ENCODE measurements around the gene C9orf85. TPM values are rescaled to one million over a fixed set of nuclear protein-coding genes. Genes with fewer than 3 reads are reported as not detected.
"Not testable (repeated sequence)": the region's sequence is repeated elsewhere in the genome, so short reads cannot be mapped to it uniquely, and the experiment has no call there.

The C9orf85 gene
- total and polyA plus RNA-seq, 9 donors, result 19.5 to 25.0 (median 20.9) TPM

DNA sequence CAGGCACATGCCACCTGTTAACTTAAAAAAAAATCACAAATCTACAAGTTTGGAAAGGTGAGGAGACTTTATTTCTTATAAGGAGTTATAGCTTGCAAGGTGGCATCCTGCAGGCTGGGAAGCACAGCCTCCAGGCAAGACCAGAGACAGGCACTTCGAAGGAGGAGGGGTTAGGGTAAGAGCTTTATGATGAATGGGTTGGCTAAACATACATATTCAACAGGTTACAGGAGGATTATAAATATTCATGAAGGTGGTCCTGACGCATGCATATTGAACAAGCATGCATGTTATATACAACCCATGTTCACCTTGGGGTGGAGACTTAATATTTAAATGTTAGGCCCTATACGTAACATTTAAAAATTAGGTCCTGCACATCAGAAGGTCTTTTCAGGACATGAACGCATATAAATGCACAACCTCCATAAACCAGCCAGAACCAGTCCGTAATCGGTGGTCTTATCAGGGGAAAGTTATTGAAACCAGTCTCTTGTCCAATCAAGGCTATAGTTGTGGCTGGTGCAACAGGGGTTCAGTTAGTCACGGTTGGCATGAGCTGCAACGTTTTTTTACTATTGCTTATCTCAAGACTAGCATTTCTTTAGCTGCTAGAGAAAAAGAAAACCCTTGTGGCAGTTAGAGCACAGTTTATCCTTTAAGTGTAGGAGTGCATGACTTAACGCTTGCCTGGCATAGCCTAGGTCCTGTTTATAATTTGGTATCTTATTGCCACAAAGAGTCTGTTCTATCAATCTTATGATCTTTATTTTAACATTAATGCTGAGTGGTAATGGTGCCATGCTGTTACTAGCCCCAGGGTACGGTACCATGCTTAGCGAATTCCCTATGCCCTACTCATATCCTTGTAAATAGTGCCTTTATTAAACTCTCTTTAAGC, 76.3 kb downstream of the C9orf85 start:
- WGBS (ENCODE audit: insufficient coverage), result no CpG with 5 or more reads among the region's 11 CpGs
- H3K4me1 ChIP-seq (ENCODE audit: control insufficient read depth, insufficient read depth, low read length), result peaks cover 16% of the 10 kb centered on the region
- H3K4me3 ChIP-seq (ENCODE audit: low read length), result no peak overlapping the region
- no peaks in the 10 kb centered on the region for H3K27me3 ChIP-seq (ENCODE audit: control insufficient read depth, insufficient read depth, low read length)
- no peak for DNase-seq
- H3K27ac ChIP-seq (ENCODE audit: low read length), result no peak overlapping the region
- H3K36me3 ChIP-seq (ENCODE audit: control insufficient read depth, insufficient read depth, low read length), result no peaks in the 10 kb centered on the region
- H3K9me3 ChIP-seq (replicated peaks; ENCODE audit: control insufficient read depth, low read depth, low read length), result no peaks in the 10 kb centered on the region

DNA sequence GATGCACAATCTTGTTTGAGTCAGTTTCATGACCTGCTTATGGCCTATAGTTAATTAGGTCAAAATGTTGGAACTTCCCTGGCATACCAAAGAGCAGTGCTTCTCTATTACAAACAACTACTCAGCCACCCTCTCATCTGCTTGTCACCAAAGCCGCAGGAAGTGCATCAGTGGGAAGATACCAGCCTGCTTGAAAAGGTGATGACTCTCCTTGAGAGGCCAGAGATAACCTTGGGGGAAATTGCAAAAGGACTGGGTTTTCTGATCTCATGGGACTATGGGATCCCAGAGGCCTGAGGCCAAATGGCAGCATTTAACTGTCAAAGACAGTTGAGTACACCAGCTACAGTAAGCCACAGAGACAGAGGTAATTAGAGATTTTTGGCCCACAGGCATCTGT, 79.0 kb downstream of the C9orf85 start:
- Histone ChIP-seq H3K36me3 (ENCODE audit: control insufficient read depth, insufficient read depth, low read length) (no peaks in the 10 kb centered on the region), H3K4me1 (ENCODE audit: control insufficient read depth, insufficient read depth, low read length) (peaks cover 7% of the 10 kb centered on the region), H3K4me3 (ENCODE audit: low read length) (no peak overlapping the region), H3K27me3 (ENCODE audit: control insufficient read depth, insufficient read depth, low read length) (no peaks in the 10 kb centered on the region), H3K9me3 (replicated peaks; ENCODE audit: control insufficient read depth, low read depth, low read length) (no peaks in the 10 kb centered on the region), H3K27ac (ENCODE audit: low read length) (no peak overlapping the region)
- DNase-seq, result no peak
- WGBS (ENCODE audit: insufficient coverage), result no CpG with 5 or more reads among the region's 1 CpG

DNA sequence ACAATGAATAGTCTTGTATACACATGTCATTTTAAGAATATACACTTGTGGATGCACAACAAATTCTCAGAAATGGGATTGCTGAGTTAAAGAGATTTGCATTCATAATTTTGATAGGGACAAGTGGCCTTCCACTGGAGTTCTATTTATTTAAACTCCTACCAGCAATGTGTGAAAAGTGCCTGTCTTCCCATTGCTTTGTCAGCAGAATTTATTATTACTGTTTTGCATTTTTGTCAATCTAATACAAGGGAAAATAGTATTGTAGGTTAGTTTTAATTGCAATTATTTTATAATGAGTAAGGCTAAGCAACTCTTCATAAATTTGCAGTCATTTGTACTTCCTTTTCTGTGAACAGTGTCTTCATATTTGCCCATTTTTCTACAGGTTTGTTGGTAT, 94.0 kb downstream of the C9orf85 start:
- no peak overlapping the region for H3K4me3 ChIP-seq (ENCODE audit: low read length)
- DNase-seq, result no peak
- no peaks in the 10 kb centered on the region for H3K27me3 ChIP-seq (ENCODE audit: control insufficient read depth, insufficient read depth, low read length)
- no peaks in the 10 kb centered on the region for H3K36me3 ChIP-seq (ENCODE audit: control insufficient read depth, insufficient read depth, low read length)
- no peak overlapping the region for H3K27ac ChIP-seq (ENCODE audit: low read length)
- peaks cover 5% of the 10 kb centered on the region for H3K9me3 ChIP-seq (replicated peaks; ENCODE audit: control insufficient read depth, low read depth, low read length)
- no peaks in the 10 kb centered on the region for H3K4me1 ChIP-seq (ENCODE audit: control insufficient read depth, insufficient read depth, low read length)

DNA sequence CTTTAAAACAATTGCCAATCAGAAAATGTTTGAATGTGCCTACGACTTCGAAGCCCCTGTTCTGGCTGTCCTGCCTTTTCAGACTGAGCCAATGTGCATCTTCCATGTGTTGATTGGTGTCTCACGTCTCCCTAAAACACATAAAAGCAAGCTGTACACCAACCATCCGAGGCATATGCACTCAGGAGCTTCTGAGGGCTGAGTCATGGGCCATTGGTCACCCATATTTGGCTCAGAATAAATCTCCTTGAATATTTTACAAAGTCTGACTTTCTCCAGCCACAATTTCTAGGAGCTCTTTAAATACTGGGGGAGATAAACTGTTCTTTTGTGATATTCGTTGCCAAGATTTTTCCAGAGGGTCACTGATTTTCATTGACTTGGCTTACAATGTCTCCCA, 95.1 kb downstream of the C9orf85 start:
- no peaks in the 10 kb centered on the region for H3K36me3 ChIP-seq (ENCODE audit: control insufficient read depth, insufficient read depth, low read length)
- DNase-seq, result no peak
- no peak overlapping the region for H3K27ac ChIP-seq (ENCODE audit: low read length)
- no peaks in the 10 kb centered on the region for H3K4me1 ChIP-seq (ENCODE audit: control insufficient read depth, insufficient read depth, low read length)
- no peak overlapping the region for H3K4me3 ChIP-seq (ENCODE audit: low read length)
- no peaks in the 10 kb centered on the region for H3K9me3 ChIP-seq (replicated peaks; ENCODE audit: control insufficient read depth, low read depth, low read length)
- 90% methylated on average over 3 of the region's 5 CpGs for WGBS (ENCODE audit: insufficient coverage)
- H3K27me3 ChIP-seq (ENCODE audit: control insufficient read depth, insufficient read depth, low read length), result no peaks in the 10 kb centered on the region

DNA sequence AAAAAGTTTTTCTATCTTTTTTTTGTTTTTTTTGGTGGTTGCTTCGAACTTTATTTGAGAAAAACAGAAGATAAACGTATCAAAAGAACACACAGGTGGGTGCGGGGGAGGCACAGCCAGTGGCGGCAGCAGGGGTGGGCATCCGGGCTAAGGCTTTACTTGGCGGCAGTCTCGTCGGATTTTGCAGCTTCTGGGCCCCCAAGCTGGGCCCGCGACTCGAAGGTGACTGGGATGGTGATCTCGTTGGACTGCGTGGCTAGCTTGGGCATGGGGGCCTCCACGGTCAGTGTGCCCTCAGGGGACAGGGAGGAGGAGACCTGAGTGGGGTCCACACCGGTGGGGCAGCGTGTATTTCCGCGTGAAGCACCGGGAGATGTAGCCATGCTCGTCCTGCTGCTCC, 96.3 kb downstream of the C9orf85 start:
- WGBS (ENCODE audit: insufficient coverage), result 95% methylated on average over 10 of the region's 20 CpGs
- not testable (repeated sequence) for H3K4me1 ChIP-seq (ENCODE audit: control insufficient read depth, insufficient read depth, low read length)

DNA sequence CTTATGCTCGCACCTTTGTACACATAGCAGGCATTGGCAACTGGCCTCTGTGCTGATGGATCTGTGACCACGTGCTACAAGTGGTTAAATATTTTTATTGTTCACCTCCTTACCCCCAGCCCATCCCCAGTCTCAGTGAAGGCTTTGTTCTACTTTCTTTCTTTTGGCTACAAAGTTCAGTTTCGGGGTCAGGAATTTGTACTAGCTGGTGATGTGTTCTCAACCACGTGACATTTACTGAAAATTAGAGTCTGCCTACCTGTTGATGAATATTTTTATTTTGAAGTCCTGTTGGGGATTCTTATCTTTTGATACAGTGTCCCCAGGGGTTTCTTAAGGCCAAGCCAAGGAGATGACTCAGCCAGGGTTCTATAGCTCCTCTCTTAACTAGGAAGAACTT, 101.2 kb downstream of the C9orf85 start:
- Histone ChIP-seq H3K36me3 (ENCODE audit: control insufficient read depth, insufficient read depth, low read length) (no peaks in the 10 kb centered on the region), H3K27ac (ENCODE audit: low read length) (no peak overlapping the region), H3K4me1 (ENCODE audit: control insufficient read depth, insufficient read depth, low read length) (no peaks in the 10 kb centered on the region), H3K4me3 (ENCODE audit: low read length) (no peak overlapping the region), H3K9me3 (replicated peaks; ENCODE audit: control insufficient read depth, low read depth, low read length) (no peaks in the 10 kb centered on the region), H3K27me3 (ENCODE audit: control insufficient read depth, insufficient read depth, low read length) (no peaks in the 10 kb centered on the region)
- WGBS (ENCODE audit: insufficient coverage), result no CpG with 5 or more reads among the region's 4 CpGs
- DNase-seq, result no peak

More for the DNA sequence above, 96.3 kb downstream of the C9orf85 start:
- not testable (repeated sequence) for H3K27me3 ChIP-seq (ENCODE audit: control insufficient read depth, insufficient read depth, low read length); H3K27ac ChIP-seq (ENCODE audit: low read length); DNase-seq; H3K4me3 ChIP-seq (ENCODE audit: low read length); H3K9me3 ChIP-seq (replicated peaks; ENCODE audit: control insufficient read depth, low read depth, low read length); H3K36me3 ChIP-seq (ENCODE audit: control insufficient read depth, insufficient read depth, low read length)

DNA sequence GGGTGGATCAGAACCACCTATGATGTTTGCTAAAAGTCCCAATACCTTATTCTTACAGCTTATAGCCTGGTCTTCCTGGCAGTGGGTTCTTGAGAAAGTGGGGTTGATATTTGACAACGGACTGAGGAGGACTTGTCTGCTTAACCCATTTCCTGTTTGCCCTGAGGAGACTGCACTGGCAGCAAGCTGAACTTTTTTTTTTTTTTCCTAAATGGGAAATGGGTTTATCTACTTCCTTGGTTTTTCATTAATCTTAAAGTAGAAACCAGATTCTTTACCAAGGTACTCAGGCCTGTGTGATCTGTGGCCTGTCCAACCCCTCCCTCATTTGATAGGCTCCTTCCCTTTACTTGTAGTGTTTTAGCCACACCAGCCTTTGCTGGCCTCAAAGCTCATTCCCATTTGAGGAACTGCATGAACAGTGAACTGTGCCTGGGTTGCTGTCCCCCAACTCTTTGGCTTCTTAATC, 101.9 kb downstream of the C9orf85 start:
- DNase-seq, result no peak
- no CpG with 5 or more reads among the region's 1 CpG for WGBS (ENCODE audit: insufficient coverage)
- no peak overlapping the region for H3K27ac ChIP-seq (ENCODE audit: low read length)
- H3K36me3 ChIP-seq (ENCODE audit: control insufficient read depth, insufficient read depth, low read length), result no peaks in the 10 kb centered on the region
- no peaks in the 10 kb centered on the region for H3K27me3 ChIP-seq (ENCODE audit: control insufficient read depth, insufficient read depth, low read length)
- no peaks in the 10 kb centered on the region for H3K9me3 ChIP-seq (replicated peaks; ENCODE audit: control insufficient read depth, low read depth, low read length)
- H3K4me1 ChIP-seq (ENCODE audit: control insufficient read depth, insufficient read depth, low read length), result no peaks in the 10 kb centered on the region
- H3K4me3 ChIP-seq (ENCODE audit: low read length), result no peak overlapping the region

DNA sequence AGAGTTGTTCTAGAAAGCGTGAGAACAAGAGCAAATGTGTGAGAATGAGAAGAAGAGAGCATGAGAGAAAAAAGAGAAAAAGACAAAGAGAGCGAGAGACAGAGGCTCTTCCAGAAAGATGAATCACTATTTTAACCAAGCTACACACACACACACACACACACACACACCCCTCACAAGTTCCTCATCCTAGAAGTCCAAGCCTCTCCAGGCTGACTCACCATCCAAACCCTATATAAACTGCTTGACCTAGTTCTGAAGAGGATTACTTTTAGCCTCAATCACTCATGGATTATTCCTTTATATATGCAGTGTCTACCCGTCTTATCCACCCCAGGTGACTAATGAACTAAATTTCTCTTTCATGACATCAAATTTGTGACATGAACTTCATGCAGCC, 111.4 kb downstream of the C9orf85 start:
- H3K4me1 ChIP-seq (ENCODE audit: control insufficient read depth, insufficient read depth, low read length), result no peaks in the 10 kb centered on the region
- no peaks in the 10 kb centered on the region for H3K9me3 ChIP-seq (replicated peaks; ENCODE audit: control insufficient read depth, low read depth, low read length)
- H3K27me3 ChIP-seq (ENCODE audit: control insufficient read depth, insufficient read depth, low read length), result no peaks in the 10 kb centered on the region
- H3K4me3 ChIP-seq (ENCODE audit: low read length), result no peak overlapping the region
- 100% methylated on average over 1 of the region's 3 CpGs for WGBS (ENCODE audit: insufficient coverage)
- H3K36me3 ChIP-seq (ENCODE audit: control insufficient read depth, insufficient read depth, low read length), result no peaks in the 10 kb centered on the region
- no peak for DNase-seq
- no peak overlapping the region for H3K27ac ChIP-seq (ENCODE audit: low read length)

Other genes starting within 250 kb of the C9orf85 start
- 19.9 TPM for gene CEMIP2, start 143.1 kb upstream of the C9orf85 start, total RNA-seq
- 10 to 100 TPM; 20.1 to 44.6 (median 27.0) TPM for gene CEMIP2, start 143.1 kb upstream of the C9orf85 start, polyA plus RNA-seq (ENCODE audit: insufficient read depth in 1 of 8, insufficient read length in 8 of 8, low replicate concordance in 1 of 8)
- gene ABHD17B, start 446 bp upstream of the C9orf85 start, total RNA-seq, result 28.7 TPM
- 10 to 100 TPM; 23.7 to 32.3 (median 26.1) TPM for gene ABHD17B, start 446 bp upstream of the C9orf85 start, polyA plus RNA-seq (ENCODE audit: insufficient read depth in 1 of 8, insufficient read length in 8 of 8, low replicate concordance in 1 of 8)
- gene C9orf57, start 149.0 kb downstream of the C9orf85 start, total RNA-seq, result not detected
- not detected for gene C9orf57, start 149.0 kb downstream of the C9orf85 start, polyA plus RNA-seq (ENCODE audit: insufficient read depth in 1 of 8, insufficient read length in 8 of 8, low replicate concordance in 1 of 8)
- 0.49 TPM for gene GDA, start 237.8 kb downstream of the C9orf85 start, total RNA-seq
- 1 to 10 TPM in 2 of 8 donors, under 1 TPM in 6; 0.16 to 6.1 (median 0.25) TPM for gene GDA, start 237.8 kb downstream of the C9orf85 start, polyA plus RNA-seq (ENCODE audit: insufficient read depth in 1 of 8, insufficient read length in 8 of 8, low replicate concordance in 1 of 8)

All from muscle of leg (tissue), 11 donors.